AG20443 (cell line): ENCODE data around the gene TMEM178A.
A peak's percentile ranks its signal among the peaks of the same experiment; 100 is the strongest.
"Not testable (repeated sequence)": the region's sequence is repeated elsewhere in the genome, so short reads cannot be mapped to it uniquely, and the experiment has no call there.

Source experiments
- DNase-seq: peaks from one replicate; pipeline ENCODE4 v3.0.0; 2012; ENCODE audit warnings: low spot score, mixed read lengths

The TMEM178A gene

DNA sequence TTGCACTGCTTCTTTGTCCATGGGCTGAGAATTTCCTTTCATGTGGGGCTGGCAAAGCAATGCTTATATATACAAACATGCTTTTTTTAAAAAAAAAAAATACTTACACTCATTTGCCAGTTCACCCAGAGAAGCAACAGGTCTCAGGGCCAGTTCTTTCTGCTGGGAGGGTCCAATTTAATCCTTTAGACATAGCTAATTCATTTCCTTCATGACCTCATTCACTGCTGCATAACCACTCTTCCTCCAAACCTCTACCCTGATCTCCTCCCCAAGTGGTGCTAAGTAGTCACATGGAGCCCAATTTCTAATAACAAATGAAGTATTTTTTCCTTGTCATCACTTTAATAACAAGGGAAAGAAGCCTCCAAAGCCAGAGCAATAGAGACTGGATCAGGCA lies 17.1 kb upstream of the TMEM178A start:
- no peak for DNase-seq

DNA sequence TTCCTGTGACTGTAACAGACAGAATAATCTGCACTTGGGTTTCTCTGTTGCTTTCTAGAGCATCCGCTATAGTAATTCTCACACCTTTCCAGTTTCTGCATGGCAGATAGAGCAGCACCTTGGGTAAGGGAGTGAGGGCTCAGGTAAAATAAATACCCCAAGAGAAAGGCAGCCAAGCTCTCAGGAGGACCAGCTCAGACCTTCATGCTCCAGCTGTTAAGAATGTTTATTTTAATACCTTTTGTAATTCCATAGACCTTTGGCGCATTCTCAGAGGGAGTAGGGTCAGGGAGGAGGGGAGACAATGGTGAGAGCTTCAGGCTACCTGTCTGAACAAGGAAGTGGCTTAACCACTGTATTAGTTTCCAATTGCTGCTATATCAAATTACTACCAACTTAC lies 16.2 kb upstream of the TMEM178A start:
- DNase-seq, result no peak

DNA sequence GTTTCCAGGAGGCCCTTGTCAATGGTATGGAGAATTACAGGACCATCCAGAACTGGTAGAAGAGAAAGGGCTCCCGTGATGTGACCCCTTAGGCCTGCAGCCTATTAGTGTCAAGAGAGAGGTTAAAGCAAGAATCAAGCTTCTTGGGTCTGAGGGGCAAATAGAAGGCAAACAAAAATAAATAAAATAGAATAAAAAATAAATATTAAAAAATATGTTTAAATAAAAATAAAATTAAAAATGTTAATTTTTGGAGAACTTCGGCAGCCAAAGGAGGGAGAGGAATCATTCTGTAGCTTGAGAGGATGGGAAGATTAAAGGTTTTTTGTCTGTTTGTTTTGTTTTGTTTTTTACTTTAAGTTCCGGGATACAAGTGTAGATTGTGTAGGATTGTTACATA lies 15.2 kb upstream of the TMEM178A start:
- no peak for DNase-seq

DNA sequence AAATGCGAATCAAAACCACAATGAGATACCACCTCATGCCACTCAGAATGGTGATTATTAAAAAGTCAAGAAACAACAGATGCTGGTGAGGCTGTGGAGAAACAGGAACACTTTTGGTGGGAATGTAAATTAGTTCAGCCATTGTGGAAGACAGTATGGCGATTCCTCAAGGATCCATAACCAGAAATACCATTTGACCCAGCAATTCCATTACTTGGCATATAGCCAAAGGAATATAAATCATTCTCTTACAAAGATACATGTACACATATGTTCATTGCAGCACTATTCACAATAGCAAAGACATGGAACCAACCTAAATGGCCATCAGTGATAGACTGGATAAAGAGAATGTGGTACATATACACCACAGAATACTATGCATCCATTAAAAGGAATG lies 9.5 kb upstream of the TMEM178A start:
- DNase-seq, result not testable (repeated sequence)

DNA sequence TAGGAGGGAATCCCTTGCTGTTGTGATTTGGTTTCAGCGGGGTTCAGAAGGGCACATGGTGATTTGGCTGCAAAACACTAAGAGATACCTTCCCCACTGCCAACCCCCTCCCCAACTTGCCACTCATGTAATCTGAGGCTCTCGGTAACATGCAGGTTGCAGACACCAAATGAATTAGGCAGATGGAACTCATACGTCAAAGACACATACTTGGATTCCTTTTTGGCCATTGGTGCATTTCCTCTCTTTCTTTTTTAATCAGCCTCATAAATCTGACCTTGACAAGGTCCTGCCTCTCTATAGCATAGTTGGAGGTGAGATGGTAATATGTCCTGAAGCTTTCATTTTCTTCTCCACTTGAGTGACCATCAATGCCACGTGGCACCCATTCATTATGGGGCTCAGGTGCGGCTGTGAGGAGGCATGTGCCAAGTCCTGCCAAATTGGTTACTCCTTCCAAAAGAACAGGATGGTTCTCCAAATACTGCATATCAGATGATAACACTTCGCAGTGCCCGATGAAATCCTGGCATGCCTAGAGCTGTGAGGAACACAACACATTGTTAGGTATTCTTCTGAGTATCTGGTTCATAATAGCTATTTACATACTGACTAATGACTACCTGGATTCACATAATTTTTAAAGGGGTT lies 8.3 kb upstream of the TMEM178A start:
- DNase-seq, result no peak

DNA sequence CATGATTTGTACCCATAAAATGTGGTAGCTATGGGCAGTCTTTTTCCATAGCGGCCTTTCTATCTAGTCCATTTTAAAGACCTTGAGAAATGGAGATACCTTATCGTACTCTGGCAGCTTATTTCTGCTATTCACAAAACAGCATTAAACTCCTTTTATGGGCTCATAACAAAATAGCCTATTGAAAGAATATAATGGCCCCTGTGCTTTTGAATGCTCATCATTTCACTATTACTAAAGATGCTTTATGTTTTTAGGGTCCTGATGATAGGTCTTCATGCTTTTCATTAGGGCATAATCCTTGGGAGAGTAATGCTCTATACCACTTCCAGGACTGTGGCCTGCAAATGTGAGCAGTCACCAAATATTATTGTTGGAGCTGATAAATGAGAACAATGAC lies 7.3 kb upstream of the TMEM178A start:
- no peak for DNase-seq

DNA sequence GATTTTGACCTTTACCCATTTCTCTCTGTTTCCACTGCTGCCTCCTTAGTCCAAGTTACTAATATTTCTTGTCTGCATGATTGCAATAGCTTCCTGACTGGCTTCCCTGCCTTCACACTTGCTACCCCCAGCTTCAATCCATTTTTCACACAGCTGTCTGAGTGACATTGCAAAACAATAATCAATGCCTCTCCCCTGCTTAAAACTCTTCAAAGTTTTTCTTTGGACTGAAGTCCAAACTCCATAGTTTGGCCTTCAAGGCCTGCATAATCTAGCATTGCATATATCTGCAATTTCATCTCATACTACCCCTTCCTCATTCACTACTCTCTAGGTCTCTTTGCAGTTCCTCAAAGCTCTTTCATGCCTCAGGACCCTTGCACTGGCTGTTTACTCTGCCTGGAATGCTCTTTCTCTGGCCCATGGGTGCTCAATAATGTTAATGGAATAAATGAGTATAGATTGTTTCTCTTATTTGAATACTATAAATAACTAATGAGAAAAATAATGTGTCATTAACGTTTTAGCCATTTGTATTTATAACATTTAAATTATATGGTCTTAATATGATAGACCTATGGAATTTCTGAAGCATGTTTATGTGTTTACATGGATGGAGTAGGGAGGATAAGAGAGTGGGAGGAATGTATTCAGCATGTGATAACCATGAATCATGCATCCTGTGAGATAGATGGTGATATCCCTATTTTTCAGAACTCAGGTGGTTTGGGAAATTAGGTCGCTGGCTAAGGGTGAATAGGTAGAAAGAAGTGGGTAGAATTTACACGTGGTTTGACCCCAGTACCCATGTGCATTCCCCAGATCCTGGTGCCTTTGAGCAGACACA lies 5.7 kb upstream of the TMEM178A start:
- no peak for DNase-seq

DNA sequence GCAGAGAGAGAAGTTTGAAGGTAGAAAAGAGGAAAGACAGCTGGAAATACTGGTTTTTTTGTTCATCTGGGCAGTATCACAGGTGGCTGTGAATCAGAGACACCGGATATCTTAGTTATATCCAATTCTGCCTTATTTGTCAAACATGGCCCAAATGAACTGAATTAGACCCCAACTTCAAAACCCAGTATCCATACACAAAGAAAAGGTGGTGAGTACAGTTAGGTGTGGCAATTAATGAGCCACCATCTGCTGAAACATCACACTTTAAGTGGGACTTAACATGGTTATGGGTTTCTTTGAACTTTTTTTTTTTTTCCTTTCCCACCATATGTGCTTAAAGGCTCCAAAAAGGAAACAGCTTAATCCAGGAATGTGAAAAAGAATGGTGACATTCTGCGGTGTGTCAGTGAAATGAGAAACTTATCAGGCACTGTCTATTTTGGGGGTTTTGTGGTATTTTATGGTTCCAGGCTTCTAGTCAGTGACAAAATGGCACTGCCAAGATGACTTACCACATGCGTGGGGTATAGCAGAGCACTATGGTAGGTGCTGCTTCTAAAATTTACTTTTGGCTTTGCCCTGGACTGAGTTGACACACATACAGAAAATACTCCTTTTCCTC lies 5.0 kb upstream of the TMEM178A start:
- DNase-seq, result no peak

DNA sequence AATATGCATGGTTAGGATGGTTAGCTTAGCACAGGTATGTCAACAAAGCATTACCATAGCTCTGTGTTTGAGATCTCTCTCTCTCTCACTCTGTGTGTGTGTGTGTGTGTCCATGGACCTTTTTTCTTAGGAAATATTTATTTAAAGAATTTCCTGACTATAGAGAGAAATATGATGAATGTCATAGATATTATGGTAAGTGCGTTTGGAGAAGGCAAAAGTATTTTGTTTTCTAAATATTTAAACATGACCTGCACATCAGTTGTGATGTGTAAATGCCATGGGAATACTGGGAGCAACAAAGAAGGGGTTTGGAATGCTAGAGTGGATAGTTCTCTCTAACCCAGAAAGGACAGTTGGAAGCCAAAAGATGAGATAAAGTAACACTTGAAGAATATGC lies 3.9 kb upstream of the TMEM178A start:
- DNase-seq, result no peak

DNA sequence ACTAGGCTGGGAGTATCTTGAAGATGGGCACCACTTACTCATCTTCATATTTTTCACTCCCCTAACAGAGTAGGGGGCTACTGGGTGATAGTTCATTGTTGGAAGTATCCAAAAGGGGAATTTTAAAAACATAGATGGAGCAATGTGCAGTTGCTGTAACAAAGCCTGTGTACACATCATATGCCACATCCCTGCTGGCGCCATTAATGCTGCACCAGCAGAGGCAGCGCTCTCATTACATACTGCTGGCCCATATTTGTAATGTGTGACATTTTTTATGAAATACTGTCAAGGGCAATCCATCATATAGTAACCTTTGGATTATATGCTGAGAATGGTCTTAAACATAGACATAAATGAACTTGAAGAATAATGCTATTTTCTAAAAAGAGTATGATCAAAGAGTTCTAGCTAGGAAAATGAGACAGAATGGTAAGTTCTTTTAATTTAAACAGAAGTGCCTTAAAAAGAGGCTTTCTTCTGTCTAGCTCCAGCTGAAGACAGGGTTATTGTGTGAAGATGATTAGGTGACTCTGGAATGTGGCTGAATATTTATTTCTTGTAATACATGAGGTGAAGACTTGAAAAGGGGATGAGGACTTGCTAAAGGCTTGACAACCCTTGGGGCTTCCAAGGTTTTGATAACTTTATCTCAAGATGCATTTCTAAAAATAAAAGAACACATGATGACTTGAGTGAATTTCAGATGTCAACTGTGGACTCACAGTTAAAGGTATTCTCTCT lies 2.4 kb upstream of the TMEM178A start:
- no peak for DNase-seq

DNA sequence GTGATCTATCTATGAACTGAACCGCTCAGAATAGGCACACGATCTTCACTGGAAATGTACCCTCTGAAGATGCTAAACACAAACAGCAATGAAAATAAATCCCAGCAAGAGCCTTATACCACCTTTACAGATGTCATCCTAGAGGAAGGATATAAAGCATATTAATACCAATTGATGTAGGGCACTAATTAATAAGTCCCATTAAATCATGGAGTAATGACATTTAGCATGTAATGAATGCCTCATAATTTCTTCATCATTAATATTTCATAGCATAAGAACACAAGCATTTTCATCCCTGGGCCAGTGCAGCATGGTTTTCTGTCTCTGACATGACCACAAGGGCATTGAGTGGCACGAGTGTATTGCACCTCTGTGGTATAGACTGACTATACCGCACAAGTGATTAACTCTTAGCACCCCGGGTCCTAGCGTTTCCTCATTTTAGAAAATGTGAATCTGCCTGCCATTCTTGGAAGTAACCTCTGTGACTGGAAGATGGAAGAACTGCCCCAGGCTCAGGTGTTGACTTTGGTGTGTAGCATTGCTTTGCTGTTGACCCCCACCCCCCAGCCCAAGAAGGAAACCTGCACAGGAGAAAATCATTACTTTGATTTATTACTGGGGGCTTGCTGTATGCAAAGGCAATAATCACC lies 1.4 kb upstream of the TMEM178A start:
- no peak for DNase-seq

DNA sequence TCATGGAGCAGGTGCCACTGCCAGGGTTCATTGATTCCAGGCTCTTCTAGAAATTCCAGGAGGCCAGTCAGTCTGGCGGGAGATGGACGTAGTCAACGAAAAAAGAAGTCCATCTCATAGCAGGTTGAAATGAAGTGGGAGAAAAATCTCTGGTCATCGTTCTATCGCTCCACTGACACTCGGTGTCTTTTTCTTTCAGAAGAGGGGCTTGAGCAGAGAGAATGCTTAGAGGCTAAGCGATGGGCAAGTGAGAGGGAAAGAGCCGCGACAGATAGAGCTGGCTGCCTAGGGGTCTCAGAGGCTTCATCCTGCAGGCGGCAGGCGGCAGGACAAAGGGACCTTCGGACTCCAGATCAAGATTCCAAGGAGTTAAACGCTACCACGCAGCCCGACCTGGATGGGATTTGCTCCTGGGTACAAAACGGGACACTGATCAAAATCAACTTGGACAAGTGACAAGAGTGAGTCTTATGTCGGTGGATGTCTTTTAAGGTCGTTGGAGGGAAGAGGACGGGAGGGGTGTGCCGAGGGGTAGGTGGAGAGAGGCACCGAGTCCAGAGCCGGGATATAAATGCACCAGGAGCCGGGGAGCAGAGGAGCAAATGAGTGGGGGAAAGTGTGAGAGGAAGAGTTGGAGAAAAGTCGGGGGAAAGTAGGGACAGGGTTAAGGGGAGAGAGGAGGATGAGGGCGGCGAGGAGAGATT lies 677 bp upstream of the TMEM178A start:
- DNase-seq, result peak; percentile 21

DNA sequence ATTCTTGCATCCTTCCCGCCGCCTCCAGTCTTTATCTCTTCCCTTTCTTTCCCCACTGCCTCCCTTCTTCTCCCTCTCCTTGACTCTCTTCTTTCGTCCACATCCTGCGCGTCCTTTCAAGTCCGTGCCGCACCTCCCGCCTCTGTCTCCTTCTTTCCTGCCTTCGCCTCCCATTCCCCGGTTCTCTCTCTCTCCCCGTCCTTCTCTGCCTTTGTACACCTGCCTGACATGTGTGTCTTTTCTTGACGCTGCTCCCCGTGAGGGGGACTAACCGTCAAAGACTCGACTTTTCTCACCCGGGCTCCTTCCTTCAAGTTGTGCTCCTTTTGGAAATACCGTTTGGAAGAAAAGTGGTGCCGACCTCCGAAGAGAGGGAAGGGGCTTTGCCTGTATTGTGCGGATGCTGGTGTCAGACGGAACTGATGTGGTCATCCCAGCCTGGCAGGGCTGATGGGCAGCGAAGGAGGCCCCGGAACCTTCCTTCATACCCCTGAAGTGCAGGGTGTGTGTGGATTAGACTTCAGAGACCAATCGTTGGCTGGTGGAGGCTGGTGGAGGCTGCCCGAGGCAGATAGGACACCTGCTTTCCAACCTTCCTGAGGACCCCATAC lies 879 bp downstream of the TMEM178A start:
- no peak for DNase-seq

DNA sequence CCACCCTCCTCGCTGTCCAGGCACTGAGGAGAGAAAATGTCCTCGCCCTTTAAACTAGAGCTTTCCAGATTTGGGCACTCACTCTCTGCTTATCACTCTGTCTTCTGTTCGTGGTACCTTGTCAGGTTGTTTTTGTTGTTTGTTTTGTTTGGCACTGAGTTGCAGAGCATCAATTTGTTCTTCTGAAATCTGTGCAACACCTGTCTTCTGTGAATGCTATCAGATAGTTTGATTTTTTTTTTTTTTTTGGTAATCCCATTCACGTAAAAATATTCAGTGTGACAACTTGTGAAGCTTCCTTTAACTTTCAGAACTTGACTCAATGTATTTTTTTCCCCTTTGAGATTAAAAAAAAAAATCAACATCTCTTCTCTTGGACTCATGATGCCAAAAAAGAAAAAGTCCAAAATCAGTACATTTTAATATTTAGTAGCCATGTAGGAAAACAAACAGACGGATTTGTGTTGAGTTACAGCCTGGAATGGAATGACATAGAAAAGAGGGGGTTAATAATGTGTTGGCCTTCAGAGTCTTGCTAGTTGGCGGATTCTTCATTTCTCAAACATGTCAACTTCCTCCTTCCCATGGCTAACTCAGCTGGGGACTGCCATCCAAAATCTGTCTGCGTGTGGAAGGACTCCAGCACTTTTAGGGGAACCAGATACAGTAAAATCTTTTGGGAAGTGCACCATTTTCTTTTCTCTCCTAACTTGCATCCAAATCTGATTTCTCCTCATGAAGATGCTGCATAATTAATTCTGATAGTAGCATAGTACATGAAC lies 1.6 kb downstream of the TMEM178A start:
- no peak for DNase-seq

DNA sequence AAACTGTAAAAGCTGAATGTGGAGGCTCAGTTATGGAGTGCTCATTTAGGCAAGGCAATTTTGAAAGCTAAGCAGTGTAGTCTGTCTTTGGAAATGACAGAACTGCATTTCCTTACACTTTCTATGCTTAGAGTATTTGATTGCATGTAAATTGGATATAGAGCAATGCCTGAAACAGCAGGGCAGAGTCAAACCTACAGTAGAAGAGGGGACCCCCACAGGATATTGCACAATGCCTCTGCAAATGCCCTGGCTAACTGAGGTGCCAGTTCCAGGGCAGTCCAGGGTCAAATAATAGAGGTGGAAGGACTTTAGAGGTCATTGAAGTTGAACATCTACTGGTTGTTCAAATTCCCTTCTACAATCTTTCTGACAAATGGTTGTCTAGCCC lies 2.2 kb downstream of the TMEM178A start:
- DNase-seq, result no peak

DNA sequence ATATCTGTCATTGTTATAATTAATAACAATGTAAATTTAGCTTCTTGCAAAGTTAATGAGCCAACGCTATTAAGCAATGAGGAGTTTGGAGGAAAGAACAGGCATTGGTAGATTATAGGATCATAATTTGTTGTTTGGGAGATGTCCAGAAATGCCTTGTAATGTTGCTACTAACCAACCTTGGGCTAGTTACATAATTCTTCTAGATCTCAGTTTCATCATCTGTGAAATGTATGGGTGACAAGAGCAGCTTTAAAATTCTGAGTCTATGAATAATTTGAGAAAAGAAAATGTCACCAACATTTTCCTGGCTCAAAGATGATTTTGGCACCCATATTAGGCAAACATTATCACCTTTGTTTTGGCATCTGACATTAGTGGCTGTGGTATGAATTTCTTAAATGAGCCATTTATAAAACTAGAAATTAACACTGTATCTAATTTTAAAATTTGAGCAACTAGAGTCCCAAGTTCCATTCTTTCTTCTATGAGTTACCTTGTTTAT lies 2.9 kb downstream of the TMEM178A start:
- DNase-seq, result no peak

DNA sequence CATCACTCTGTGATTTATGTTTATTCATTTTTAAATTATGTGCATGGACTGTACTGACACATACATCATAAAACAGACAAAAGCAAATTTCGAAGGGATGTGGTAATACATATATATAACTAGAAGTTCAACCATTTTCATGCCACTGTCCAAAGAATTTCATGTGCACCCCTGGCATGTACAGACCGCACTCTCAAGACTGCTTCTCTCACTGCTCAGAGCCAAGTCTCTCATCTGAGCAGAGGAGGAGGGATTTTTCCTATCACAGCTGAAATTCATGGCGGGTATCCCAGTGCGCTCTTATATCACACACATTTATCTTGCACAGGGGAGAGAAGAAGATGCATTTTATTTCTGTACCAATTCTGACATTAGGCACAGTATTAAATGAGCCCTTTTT lies 5.9 kb downstream of the TMEM178A start:
- DNase-seq, result no peak

DNA sequence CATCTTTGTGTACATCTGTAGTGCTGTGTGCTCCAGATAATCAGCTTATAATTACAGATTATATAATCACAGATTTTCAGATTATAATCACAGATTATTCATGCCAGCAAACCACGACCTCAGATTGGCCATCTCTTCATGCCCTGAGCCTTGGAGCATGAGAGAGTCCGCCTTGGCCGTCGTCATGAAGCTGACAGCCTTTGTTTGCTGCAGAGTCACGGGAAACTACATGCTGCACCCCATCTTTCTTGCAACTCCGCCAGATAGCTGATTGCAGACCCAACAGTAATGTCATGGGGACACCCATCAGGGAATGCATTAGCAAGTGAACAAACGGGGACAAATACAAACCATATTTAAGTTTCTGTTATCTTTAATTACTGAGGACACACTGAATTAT lies 7.3 kb downstream of the TMEM178A start:
- no peak for DNase-seq

DNA sequence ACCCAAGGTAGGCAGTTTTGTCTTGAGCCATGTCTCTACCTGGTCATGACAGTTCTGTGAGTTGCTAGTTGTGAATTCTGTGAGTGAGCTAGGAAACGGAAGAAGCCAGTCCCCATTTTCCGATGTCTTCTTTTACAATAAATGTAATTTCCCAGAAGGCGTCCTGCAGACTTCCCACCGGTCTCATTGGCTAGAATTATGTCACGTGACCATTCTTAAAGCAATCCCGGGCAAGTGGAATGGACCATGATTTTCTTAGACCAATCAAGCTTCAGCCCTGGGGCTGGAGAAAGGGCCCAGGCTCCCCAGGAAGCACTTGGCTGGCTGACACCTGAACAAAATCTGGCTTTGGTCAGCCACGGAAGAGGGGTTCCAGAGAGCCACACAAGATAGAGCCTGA lies 10.6 kb downstream of the TMEM178A start:
- no peak for DNase-seq

DNA sequence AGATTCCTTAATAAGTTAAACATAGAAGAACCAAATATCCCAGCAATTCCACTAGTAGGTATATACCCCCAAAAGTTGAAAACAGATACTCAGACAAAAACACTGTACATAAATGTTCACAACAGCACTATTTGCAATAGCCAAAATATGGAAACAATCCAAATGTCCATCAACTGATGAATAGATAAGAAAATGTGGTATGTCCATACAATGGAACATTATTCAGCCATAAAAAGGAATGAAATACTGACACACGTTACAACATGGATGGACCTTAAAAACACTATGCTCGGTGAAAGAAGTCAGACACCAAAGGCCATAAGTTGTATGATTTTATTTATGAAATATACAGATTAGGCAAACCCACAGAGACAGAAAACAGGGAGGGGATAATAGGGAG lies 12.5 kb downstream of the TMEM178A start:
- DNase-seq, result no peak
